Fibroblast of mammary gland (primary cell): Measurements from ENCODE around the gene TSLP.

Experiments
- DNase-seq: peaks from one replicate; pipeline ENCODE4 v3.0.0-alpha.2; 2010; ENCODE audit warnings: low read depth
- H3K4me3 ChIP-seq: 2 replicates; pipeline ENCODE4 v1.5.1; 2011; ENCODE audit warnings: low read depth, mild to moderate bottlenecking, low read length, moderate library complexity; ENCODE audit not compliant: control insufficient read depth
- CTCF ChIP-seq: conservative IDR thresholded peaks from 2 replicates; pipeline ENCODE4 v1.5.1; 2011; ENCODE audit warnings: low read depth, low read length, inconsistent platforms; ENCODE audit not compliant: control insufficient read depth, insufficient read depth

Gene TSLP

GRCh38 chr5:111111956-111112355, 40.4 kb downstream of the TSLP start:
- no peak overlapping the region for H3K4me3 ChIP-seq
- no peak for TF ChIP-seq CTCF
- no peak for DNase-seq

- TF ChIP-seq CTCF = no peak
- no peak for DNase-seq
Measured at GRCh38 chr5:111113678-111114077, 42.2 kb downstream of the TSLP start.

GRCh38 chr5:111115229-111115628, 43.7 kb downstream of the TSLP start:
- no peak for DNase-seq
- TF ChIP-seq CTCF = no peak
- H3K4me3 ChIP-seq = no peak overlapping the region

More at GRCh38 chr5:111113678-111114077, 42.2 kb downstream of the TSLP start:
- no peak overlapping the region for H3K4me3 ChIP-seq

DNA sequence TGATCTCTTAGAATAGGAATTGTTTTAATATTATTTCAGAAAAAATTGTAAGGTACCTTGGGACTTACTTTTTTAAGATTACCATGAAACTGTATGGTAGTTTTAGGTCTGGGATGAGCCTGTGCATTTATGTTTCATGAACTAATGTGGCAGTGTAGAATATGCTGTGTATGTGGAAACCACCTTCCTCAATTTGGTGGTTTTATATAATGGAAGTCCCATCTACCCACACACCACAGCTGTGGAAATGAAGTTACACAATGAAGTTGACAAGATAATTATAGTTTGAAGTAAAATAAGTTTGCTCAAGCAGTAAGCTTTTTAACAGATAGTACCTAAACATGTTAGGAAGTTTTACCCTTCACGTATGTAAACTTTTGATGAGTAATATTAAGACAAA, 45.0 kb downstream of the TSLP start:
- no peak overlapping the region for H3K4me3 ChIP-seq
- no peak for TF ChIP-seq CTCF
- no peak for DNase-seq

DNA sequence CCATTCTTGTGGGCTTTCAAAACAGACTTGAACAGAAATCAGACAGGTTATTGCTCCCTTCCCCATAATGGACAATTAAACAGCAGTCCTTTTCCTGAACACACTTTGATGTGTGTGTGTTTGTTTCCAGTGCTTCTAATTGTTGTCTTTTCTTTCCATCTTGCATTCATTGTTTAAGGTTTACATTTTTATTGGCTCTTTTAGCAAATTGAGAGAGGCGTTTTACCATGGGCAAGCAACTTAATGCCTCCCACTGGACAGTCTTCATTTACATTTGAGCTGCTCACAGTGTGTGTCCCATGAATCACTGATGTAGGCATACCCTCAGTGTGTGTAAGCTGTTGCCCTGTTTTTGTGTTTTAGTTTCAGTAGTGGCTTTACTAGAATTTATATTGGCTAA, 45.6 kb downstream of the TSLP start:
- no peak overlapping the region for H3K4me3 ChIP-seq
- no peak for DNase-seq
- TF ChIP-seq CTCF = no peak

DNA sequence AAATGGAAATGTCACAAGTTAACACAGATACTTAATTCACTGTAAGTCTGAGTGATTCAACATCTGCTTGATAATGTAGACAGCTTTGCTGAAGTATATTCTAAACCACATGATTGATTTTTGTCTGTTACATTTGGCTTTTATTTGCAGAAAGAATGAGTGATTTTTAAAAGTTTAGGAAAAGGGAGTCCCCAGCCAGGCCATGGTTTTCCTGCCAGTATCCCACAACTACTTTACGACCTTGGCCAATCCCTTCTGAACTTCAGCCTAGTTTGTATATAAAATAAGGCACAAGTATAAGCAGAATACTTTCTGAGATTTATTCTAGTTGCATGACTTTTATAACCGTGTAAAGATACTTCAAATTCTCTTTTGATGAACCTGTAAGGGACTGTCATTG, 47.7 kb downstream of the TSLP start:
- no peak for TF ChIP-seq CTCF
- no peak for DNase-seq
- H3K4me3 ChIP-seq = no peak overlapping the region

- DNase-seq = no peak
- TF ChIP-seq CTCF = no peak
- H3K4me3 ChIP-seq = no peak overlapping the region
Measured at GRCh38 chr5:111119856-111120255, 48.3 kb downstream of the TSLP start.
